HepG2 (cell line): ENCODE measurements around the gene MATR3. TPM values are rescaled to one million over a fixed set of nuclear protein-coding genes. Genes with fewer than 3 reads are reported as not detected.

ENCODE experiments used
- ATAC-seq: fragments of 200-7000 bp; cut with Tn5 transposase; 3 replicates; pipeline ENCODE4 v1.9.1; 2020; ENCODE audit warnings: mild to moderate bottlenecking, moderate library complexity
- BruUV-seq: library from RNA; stranded (reverse); fragments of 400-500 nt; replicated peaks from 2 replicates; lab custom pipeline; 2021; lab: Mats Ljungman, UMichigan
- CTCF ChIA-PET: fragments of 300-600 bp; formaldehyde crosslinking; extraction: SDS; loops from one replicate; lab custom pipeline; 2021; ENCODE audit warnings: low total read pairs, inconsistent platforms, low intra/inter-chr PET ratio; lab: Yijun Ruan, JAX
- POLR2A ChIA-PET: fragments of 350-600 bp; sonication (Branson Sonifier 250); formaldehyde crosslinking; loops from one replicate; lab custom pipeline; 2020; ENCODE audit warnings: antibody characterized with exemption, inconsistent platforms; lab: Yijun Ruan, JAX
- DNase-seq: peaks from one replicate; pipeline ENCODE4 v3.0.0-alpha.2; 2015; ENCODE audit warnings: low spot score
- FAIRE-seq: peaks from 3 replicates; lab custom pipeline; 2011; peaks lifted over from hg19 to GRCh38; lab: Jason Lieb, UNC
- H2AFZ ChIP-seq: one replicate; pipeline ENCODE4 v1.6.1; 2011; ENCODE audit warnings: low read length, inconsistent platforms
- H3K27ac ChIP-seq: fragments of 300-600 bp; 3 replicates; pipeline ENCODE4 v1.8.0; 2011; ENCODE audit warnings: mixed run types, mild to moderate bottlenecking, mixed read lengths, low read length, inconsistent platforms; ENCODE audit not compliant: insufficient read depth; ENCODE audit errors: extremely low read length
- H3K27me3 ChIP-seq, 2 experiments: fragments of 200-600 bp in 1 of 2; 2 replicates in 1 of 2; 3 replicates in 1 of 2; pipeline versions ENCODE4 v1.6.0 to v1.8.0; 2011; ENCODE audit warnings: low read length in 2 of 2, mild to moderate bottlenecking in 2 of 2, moderate library complexity in 2 of 2, inconsistent platforms in 1 of 2; ENCODE audit not compliant: insufficient read depth in 2 of 2, control insufficient read depth in 1 of 2
- H3K36me3 ChIP-seq, 2 experiments: fragments of 200-600 bp in 1 of 2; replicated peaks in 1 of 2; 2 replicates in 1 of 2; 3 replicates in 1 of 2; pipeline versions ENCODE4 v1.5.1 to v1.8.0; 2011; ENCODE audit warnings: low read length in 2 of 2, inconsistent platforms in 1 of 2; ENCODE audit not compliant: insufficient read depth in 2 of 2, control insufficient read depth in 1 of 2
- H3K4me1 ChIP-seq: 2 replicates; pipeline ENCODE4 v1.5.1; 2012; ENCODE audit warnings: low read length, inconsistent platforms; ENCODE audit not compliant: insufficient read depth
- H3K4me2 ChIP-seq: 2 replicates; pipeline ENCODE4 v1.6.0; 2011; ENCODE audit warnings: low read depth, low read length, inconsistent platforms
- H3K4me3 ChIP-seq, 3 experiments: fragments of 200-600 bp in 1 of 3; sonication (generic), shearing (Covaris generic) in 1 of 3; replicated peaks in 1 of 3; 2 replicates each; pipeline ENCODE4 v1.5.1; 2011 to 2016; ENCODE audit warnings: low read length in 3 of 3, inconsistent platforms in 2 of 3, low read depth in 2 of 3, mild to moderate bottlenecking in 2 of 3, control low read depth in 1 of 3, mixed read lengths in 1 of 3; ENCODE audit not compliant: insufficient read depth in 1 of 3
- H3K79me2 ChIP-seq: one replicate; pipeline ENCODE4 v1.6.1; 2011; ENCODE audit warnings: low read length, inconsistent platforms; ENCODE audit not compliant: insufficient read depth
- H3K9ac ChIP-seq: 2 replicates; pipeline ENCODE4 v1.6.0; 2011; ENCODE audit warnings: mild to moderate bottlenecking, low read depth, low read length, inconsistent platforms; ENCODE audit not compliant: insufficient read depth
- H3K9me3 ChIP-seq: 2 replicates; pipeline ENCODE4 v1.5.1; 2012; ENCODE audit warnings: mild to moderate bottlenecking, low read length
- H4K20me1 ChIP-seq: 2 replicates; pipeline ENCODE4 v1.6.0; 2011; ENCODE audit warnings: inconsistent platforms, mild to moderate bottlenecking, low read length, moderate library complexity; ENCODE audit not compliant: insufficient read depth
- ARID2 ChIP-seq: sonication (generic); formaldehyde crosslinking; IDR thresholded peaks from 2 replicates; pipeline ENCODE4 v1.8.1; 2022; ENCODE audit warnings: mild to moderate bottlenecking, missing genetic modification reagents, borderline replicate concordance
- GATA4 ChIP-seq: sonication (generic); IDR thresholded peaks from 2 replicates; pipeline ENCODE4 v1.6.1; 2016; ENCODE audit warnings: antibody characterized with exemption, low read depth, borderline replicate concordance
- MED8 ChIP-seq: sonication (generic); formaldehyde crosslinking; IDR thresholded peaks from 2 replicates; pipeline ENCODE4 v1.8.1; 2023; ENCODE audit warnings: mild to moderate bottlenecking, missing genetic modification reagents; ENCODE audit not compliant: insufficient replicate concordance
- PAF1 ChIP-seq: IDR thresholded peaks from 2 replicates; pipeline ENCODE4 v1.6.1; 2016; ENCODE audit warnings: missing genetic modification reagents, missing compliant biosample characterization
- POLR2A ChIP-seq, 2 experiments: IDR thresholded peaks; 2 replicates each; pipeline ENCODE4 v1.6.1; 2011; ENCODE audit warnings: low read depth in 2 of 2, low read length in 2 of 2, mild to moderate bottlenecking in 1 of 2, moderate library complexity in 1 of 2; ENCODE audit not compliant: insufficient read depth in 1 of 2
- POLR2AphosphoS5 ChIP-seq: IDR thresholded peaks from 2 replicates; pipeline ENCODE4 v1.6.1; 2012; ENCODE audit warnings: low read depth, low read length
- POLR2G ChIP-seq: fragments of 200-400 bp; formaldehyde crosslinking; IDR thresholded peaks from 2 replicates; pipeline ENCODE4 v1.6.1; 2018; ENCODE audit warnings: mild to moderate bottlenecking, low read depth, low read length, moderate library complexity
- SMC3 ChIP-seq: IDR thresholded peaks from 2 replicates; pipeline ENCODE4 v1.6.1; 2011; ENCODE audit warnings: low read length, improper control_type of control experiment
- ZBTB38 ChIP-seq: sonication (generic); formaldehyde crosslinking; IDR thresholded peaks from 2 replicates; pipeline ENCODE4 v1.5.1; 2020; ENCODE audit warnings: mild to moderate bottlenecking, missing genetic modification reagents
- ZC3H13 ChIP-seq: sonication (generic); formaldehyde crosslinking; IDR thresholded peaks from 2 replicates; pipeline ENCODE4 v1.8.1; 2023; ENCODE audit warnings: mild to moderate bottlenecking, missing genetic modification reagents, moderate library complexity
- WGBS: methylation state at CpG from one replicate; pipeline ENCODE4 v1.1.6; 2017; ENCODE audit warnings: low lambda C conversion rate; 5-methylcytosine and 5-hydroxymethylcytosine counted together
- in situ Hi-C: cut with HindIII; loops from 2 replicates; pipeline ENCODE4 v1.10.0; 2017; ENCODE audit warnings: low pct_unique_long_range_greater_than_20kb; ENCODE audit not compliant: extremely low pct_ligation_motif_present
- intact Hi-C: fragments of 100-400 bp; cut with micrococcal nuclease; formaldehyde crosslinking; loops from one replicate; pipeline ENCODE4 v1.10.0; 2022; ENCODE audit not compliant: unreplicated experiment
- polyA plus RNA-seq, 8 experiments: library from polyadenylated mRNA; depleted of rRNA in 3 of 8; stranded (reverse) in 7 of 8; unstranded in 1 of 8; fragments of >200 nt; fragmentation: Illumina TruSeq in 4 of 8; extraction: Trizol in 4 of 8; gene quantifications; 2 replicates each; pipeline versions ENCODE4 v1.2.1 to v1.2.3, GENCODE V29; 2011 to 2016; ENCODE audit warnings: low read depth in 4 of 8, missing spikeins in 1 of 8, mixed read lengths in 1 of 8; ENCODE audit not compliant: insufficient read depth in 1 of 8
- total RNA-seq, 5 experiments: library from RNA; depleted of rRNA; stranded (reverse); fragments of >200 nt; fragmentation: Illumina TruSeq; extraction: Trizol; gene quantifications; 2 replicates each; pipeline ENCODE4 v1.2.3, GENCODE V29; 2016; ENCODE audit warnings: low read depth in 1 of 5
- TF ChIP-seq, protein P1 (sequence below): sonication (generic); formaldehyde crosslinking; IDR thresholded peaks from 2 replicates; pipeline ENCODE4 v1.4.0; 2020; ENCODE audit warnings: mild to moderate bottlenecking, missing genetic modification reagents
- TF ChIP-seq, protein P2 (sequence below): sonication (generic); formaldehyde crosslinking; conservative IDR thresholded peaks from 2 replicates; pipeline ENCODE4 v1.5.0; 2020; ENCODE audit warnings: missing genetic modification reagents

Gene MATR3
- total and polyA plus RNA-seq, 2 of the 13 experiments (the other 11 are each of a cell fraction or from before 2014, with no cell fraction given), result 94.2 to 341 TPM

DNA sequence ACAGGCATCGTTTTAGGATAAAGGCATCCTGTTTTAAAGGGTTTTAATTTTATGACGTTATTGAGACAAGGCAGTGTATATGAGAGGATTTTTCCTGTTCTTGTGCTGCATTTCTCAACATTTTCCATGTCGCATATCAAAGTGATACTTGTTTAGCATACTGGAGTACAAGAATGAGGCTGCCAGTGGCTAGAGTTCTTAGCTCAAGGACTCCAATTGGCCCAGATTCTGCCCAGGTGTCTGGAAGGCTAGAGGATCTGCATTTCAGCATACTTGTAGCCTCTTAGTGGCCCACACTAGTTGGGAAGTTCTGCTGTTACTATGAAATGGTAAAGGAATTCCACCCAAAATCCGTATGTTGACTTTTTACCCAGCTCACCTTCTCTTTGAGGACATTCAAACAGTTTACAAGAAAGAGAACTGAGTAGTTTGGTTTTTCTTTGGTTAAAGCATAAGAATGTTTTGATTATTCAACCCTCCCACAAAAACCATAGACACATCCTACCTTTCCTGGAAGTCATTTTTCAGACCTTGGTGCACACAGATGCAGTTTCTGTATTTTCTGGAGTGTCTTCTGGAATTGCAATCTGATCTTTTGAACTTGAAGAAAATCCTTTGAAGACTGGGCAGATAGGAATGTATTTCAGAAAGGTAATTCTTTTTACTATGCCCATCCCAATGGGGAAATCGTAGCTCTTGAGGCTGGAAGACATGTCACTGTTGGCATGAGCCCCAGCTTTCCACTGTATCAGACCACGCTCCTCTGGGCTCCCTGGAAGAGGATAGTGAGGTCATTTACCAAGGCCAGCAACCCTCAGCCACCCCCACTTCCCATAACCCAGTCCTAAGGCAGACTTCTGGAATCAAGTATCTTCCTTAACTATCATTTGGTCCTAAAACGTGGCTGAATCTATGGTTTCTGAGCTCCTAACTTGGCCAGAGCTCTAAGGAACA lies 78.2 kb downstream of the MATR3 start:
- no peak for DNase-seq
- BruUV-seq, result no TSS peak
- Histone ChIP-seq H3K9me3 (no peaks in the 10 kb centered on the region), H3K27ac (no peak overlapping the region), H2AFZ (no peak overlapping the region), H3K27me3 (no peaks in the 10 kb centered on the region), H4K20me1 (no peaks in the 10 kb centered on the region), H3K36me3 (peaks cover 6 to 24% of the 10 kb centered on the region in 2 experiments; a peak in 4 of 5 replicates), H3K4me2 (no peak overlapping the region), H3K4me3 (no peak overlapping the region), H3K4me1 (no peaks in the 10 kb centered on the region), H3K79me2 (no peaks in the 10 kb centered on the region), H3K9ac (no peak overlapping the region)
- ChIA-PET POLR2A (interaction anchor here (0.6 kb wide), 1 partner anchor 62 kb away, joined by 3 read pairs; no protein-coding TSS in a partner anchor), CTCF (no interaction called here)
- TF ChIP-seq ARID2 (CRISPR knock-in tag) (no peak), POLR2AphosphoS5 (0 out of 2 replicates have a peak, but pooled peaks have one; percentile 22), POLR2A (IDR thresholded peaks at IDR 0.05; ENCODE audit: insufficient read depth in 1 of 2, low read depth in 2 of 2, low read length in 2 of 2) (peak in 1 of 2 experiments; percentile 33; a peak in 1 of 4 replicates)
- WGBS, result 89% methylated on average over 7 of the region's 7 CpGs
- FAIRE-seq, result no peak
- ATAC-seq, result no peak
- in situ Hi-C loops, result no loop called here
- intact Hi-C loops, result no loop called here

DNA sequence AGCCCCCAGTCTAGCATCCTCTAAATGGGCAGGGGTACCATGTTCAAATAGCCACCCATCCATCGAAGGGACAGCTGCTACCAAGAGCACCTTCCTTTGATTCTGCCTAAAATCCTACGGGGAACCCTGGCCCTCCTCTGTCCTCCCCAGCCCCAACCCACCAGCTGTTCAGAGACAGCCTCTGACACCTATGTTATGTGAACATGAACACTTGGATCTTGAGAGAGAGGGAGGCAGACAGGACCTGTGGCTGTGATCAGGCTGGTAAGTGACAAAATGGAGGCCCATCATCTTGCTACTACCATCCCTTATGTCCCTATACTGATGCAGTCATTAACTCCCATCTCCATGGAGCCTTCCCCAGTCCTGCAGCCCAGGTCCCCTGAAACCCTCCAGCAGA lies 81.4 kb downstream of the MATR3 start:
- no peak overlapping the region for H3K4me2 ChIP-seq
- no peak overlapping the region for H2AFZ ChIP-seq
- H3K79me2 ChIP-seq, result no peaks in the 10 kb centered on the region
- no peak overlapping the region for H3K4me3 ChIP-seq
- peaks cover 2% of the 10 kb centered on the region for H3K4me1 ChIP-seq
- no peaks in the 10 kb centered on the region for H3K9me3 ChIP-seq
- no peaks in the 10 kb centered on the region for H3K27me3 ChIP-seq
- BruUV-seq, result no TSS peak
- DNase-seq (no peak), FAIRE-seq (no peak), ATAC-seq (0 out of 3 replicates have a peak, but pooled peaks have one; percentile 7)
- H4K20me1 ChIP-seq, result no peaks in the 10 kb centered on the region
- in situ Hi-C loops (no loop called here), intact Hi-C loops (no loop called here)
- H3K27ac ChIP-seq, result no peak overlapping the region
- TF ChIP-seq ZBTB38 (CRISPR knock-in tag) (no peak), POLR2G (0 out of 2 replicates have a peak, but pooled peaks have one; percentile 23), ZC3H13 (CRISPR knock-in tag) (no peak), PAF1 (peak; percentile 82; the same call in 1 of the 2 replicates), MED8 (CRISPR knock-in tag) (no peak), GATA4 (no peak), SMC3 (no peak)
- TF ChIP-seq, protein P1, sequence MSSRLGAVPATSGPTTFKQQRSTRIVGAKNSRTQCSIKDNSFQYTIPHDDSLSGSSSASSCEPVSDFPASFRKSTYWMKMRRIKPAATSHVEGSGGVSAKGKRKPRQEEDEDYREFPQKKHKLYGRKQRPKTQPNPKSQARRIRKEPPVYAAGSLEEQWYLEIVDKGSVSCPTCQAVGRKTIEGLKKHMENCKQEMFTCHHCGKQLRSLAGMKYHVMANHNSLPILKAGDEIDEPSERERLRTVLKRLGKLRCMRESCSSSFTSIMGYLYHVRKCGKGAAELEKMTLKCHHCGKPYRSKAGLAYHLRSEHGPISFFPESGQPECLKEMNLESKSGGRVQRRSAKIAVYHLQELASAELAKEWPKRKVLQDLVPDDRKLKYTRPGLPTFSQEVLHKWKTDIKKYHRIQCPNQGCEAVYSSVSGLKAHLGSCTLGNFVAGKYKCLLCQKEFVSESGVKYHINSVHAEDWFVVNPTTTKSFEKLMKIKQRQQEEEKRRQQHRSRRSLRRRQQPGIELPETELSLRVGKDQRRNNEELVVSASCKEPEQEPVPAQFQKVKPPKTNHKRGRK (CRISPR knock-in tag), result no peak
- TF ChIP-seq, protein P2, sequence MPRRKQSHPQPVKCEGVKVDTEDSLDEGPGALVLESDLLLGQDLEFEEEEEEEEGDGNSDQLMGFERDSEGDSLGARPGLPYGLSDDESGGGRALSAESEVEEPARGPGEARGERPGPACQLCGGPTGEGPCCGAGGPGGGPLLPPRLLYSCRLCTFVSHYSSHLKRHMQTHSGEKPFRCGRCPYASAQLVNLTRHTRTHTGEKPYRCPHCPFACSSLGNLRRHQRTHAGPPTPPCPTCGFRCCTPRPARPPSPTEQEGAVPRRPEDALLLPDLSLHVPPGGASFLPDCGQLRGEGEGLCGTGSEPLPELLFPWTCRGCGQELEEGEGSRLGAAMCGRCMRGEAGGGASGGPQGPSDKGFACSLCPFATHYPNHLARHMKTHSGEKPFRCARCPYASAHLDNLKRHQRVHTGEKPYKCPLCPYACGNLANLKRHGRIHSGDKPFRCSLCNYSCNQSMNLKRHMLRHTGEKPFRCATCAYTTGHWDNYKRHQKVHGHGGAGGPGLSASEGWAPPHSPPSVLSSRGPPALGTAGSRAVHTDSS (CRISPR knock-in tag), result no peak
- H3K36me3 ChIP-seq, result peaks cover 2 to 5% of the 10 kb centered on the region in 2 experiments; a peak in 3 of 5 replicates
- WGBS, result 100% methylated on average over 2 of the region's 2 CpGs
- ChIA-PET POLR2A (interaction anchor here (1.1 kb wide), 1 partner anchor 8 kb away, joined by 6 read pairs; the partner anchor contains the start of gene SLC23A1), CTCF (no interaction called here)
- H3K9ac ChIP-seq, result no peak overlapping the region
